ENCODE measurements around the gene GNAL. TPM values are rescaled to one million over a fixed set of nuclear protein-coding genes. Genes with fewer than 3 reads are reported as not detected.

The GNAL gene
- polyA plus RNA-seq, 12 donors: 1.1 to 6.9 (median 2.1) TPM; not detected in 1

DNA sequence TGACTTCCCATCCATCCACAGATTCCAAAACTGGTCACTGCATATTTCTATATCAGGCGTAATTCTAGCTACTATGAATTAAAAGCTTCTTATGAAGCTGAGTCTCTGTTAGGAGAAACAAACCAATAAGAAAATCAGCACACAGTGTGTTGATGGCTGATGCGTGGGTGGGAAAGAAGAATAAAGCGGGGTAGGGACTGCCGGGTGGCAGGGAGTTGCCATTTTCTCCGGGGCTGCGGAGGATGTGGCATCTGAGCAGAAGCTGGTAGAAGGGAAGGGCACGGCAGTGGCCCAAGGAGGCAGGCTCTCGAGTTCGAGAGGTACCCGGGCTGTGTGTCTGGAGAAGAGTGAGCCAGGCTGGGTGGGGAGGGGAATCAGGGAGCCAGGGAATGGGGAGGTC is 113.5 kb downstream of the GNAL start:
- no peak for DNase-seq

DNA sequence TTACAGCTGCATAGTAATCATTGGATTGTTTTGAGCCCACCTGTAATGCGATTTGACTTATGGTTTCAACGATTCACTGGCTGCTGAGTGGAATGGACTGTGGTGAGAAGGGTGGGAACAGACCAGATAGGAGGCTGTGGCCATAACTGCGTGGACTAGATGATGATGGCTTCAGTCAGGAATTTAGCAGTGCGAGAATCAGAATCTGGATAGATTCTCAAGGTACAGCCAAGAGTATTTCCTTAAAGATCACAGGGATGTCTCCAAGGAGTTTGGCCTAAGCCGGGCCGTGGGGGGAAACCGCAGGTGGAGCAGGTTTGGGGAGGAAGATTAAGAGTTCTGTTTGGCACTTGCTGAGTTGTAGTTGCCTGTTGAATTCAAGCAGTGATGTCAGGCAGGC is 118.2 kb downstream of the GNAL start:
- DNase-seq: no peak

DNA sequence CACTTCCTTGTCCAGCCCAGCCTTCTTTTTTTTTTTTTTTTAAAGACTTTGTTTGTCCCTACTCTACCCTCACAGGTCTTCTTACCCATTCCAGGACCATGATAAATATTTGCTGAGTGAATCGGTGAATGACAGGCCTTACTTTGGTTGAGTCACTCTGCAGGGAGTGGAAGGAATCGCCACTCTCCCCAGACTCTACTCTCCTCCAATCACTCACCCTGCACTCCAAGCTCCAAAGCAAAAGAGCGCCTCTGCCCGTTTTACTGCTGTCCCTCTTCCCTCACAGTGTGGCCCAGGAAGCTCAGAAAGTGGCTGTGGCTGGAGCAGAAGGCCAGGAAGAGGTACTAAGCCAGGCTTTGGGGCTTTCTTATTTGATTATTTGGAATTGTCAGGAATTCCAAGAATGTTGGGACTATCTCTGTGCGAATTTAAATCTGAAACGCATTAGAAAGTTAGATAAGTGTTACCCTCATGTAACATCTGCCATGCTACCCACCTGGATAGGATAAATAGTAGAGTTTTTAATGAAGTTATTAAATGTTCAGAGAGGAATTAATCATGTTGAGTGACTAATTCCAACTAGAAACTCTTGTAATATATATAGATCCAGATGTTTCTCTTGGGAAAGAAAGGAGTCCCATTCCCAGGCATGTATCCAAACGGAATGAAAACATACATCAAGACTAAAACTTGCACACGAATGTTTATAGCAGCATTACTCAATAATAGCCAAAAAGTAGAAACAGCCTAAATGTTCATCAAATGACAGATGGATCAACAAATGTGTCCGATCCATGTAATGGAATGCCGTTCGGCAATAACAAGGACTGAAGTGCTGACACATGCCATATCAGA is 119.2 kb downstream of the GNAL start:
- no peak for DNase-seq

GRCh38 chr18:11809895-11810294 is 120.8 kb downstream of the GNAL start:
- DNase-seq: no peak

- DNase-seq: no peak
Measured at GRCh38 chr18:11810379-11810778, 121.3 kb downstream of the GNAL start.

DNA sequence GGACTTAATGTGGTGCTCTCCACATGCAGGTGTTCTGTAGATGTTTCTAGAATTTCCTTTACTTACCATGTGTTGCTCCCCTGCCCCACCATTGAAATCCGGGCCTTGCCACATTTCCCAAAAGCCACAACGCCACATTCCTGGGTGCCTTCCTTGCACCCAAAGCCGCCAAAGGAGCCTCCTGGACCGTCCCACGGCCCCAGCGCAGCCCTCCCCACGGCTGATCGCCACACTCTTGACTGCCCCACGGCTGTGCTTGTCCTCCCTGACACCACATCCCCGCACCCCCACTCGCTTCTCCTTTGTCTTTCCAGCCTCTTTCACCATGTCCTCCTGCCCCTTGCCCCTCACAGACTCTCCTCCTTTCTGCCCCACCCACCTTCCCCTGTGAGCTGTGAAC is 121.9 kb downstream of the GNAL start:
- no peak for DNase-seq

DNA sequence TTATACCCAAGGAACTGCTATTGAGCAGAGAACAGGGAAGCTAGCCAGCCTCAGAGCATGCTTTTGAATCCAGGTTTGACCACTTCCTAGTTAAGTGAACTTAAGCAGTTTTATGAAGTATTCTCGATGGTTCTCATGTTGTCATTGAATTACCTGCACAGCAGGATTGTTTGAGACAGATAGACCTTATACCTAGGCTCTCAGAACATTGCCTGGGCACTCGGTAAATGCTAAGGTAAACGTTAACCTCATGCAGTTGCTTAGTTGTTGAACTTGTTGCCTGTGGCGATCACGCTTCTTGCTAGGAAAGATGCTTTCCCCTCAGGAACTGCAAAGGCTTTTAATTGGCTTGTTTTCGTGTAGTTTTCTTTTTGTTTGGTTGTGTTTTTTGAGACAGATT is 128.2 kb downstream of the GNAL start:
- no peak for DNase-seq

GRCh38 chr18:11818486-11819203 is 129.6 kb downstream of the GNAL start:
- DNase-seq: no peak

DNA sequence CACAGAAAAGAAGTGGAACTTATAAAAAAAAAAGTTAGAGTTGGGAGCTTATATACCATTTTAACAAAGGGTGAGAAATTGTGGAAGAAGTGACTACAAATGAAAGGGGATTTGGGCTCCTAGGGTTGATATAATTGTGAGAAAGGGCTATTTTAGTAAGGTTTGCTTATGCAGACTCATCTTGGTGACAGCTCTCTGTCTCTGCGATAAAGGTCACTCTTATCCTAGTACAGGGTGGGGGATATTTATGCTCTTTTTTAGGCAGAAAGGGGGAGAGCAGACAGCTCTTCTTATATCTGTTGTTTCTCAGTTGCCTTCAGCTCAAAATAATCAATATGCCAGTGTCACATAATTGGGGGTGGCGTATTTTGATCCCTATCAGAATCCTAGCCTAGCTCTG is 130.9 kb downstream of the GNAL start:
- no peak for DNase-seq

DNA sequence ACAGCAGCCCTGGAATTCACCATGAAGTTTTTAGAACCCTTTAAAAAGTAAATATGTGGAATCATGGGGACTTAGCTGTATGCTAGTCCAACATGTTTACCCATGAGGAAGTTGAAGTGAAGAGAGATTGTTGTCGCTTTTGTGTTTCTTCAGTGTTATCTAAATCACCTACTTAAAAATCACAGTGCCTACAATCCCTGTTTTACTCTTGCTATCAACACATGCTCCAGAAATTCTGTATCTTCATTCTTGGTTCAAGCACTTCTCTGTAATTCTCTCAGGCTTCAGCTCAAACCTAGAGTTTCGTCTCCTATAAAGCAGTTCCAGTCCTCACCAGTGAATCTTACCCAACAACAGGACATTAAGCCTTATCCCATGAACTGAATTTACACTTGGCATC is 131.6 kb downstream of the GNAL start:
- DNase-seq: no peak

DNA sequence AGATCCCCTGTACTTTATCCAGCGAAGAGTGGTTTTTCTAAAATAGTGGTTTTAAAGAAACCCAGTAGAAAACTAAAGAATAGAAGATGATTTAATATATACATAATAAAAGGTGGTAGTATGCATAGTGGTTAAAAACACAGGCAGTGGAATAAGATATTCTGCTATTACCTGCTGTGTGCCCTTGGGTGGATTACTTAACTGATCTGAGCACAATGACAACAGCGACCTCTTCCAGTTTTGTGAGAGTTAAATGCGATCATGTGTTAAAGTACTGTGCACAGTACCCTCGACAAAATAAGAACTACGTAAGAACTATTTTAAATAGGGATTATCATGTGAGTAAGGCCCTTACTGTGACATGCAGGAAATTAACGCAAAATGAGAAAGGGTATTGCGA is 132.1 kb downstream of the GNAL start:
- no peak for DNase-seq

DNA sequence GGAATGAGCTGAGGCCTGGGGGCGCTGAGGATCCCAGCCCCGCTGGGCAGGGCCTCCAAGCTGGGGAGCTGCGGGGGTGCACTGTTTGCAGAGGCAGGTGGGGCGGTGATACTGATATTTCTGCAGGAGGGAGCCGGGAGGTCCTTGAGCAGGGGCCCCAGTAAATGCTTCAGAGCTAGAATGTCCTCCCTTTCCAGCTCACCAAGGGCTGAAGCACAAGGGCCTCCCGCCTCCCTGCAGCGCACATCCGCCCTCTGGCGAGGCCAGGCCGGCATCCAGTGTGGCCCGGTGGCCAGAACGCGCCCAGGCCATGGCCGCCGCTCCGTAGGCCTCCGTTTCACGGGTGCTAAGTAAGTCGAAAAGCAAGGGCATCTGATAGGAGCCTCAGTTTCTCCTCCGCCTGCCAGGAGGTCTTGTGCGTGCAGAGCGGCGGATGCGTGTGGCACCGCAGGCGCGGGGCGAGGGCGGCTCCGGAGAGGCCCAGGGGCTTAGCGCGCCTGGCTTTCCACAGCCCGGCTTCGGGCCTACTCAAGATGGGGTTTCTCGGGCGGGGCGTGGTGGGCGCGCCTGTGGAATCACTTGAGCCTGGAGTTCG is 132.7 kb downstream of the GNAL start:
- no peak for DNase-seq

GRCh38 chr18:11823545-11823944 is 134.5 kb downstream of the GNAL start:
- DNase-seq: no peak

GRCh38 chr18:11826836-11827235 is 137.8 kb downstream of the GNAL start:
- DNase-seq: no peak

GRCh38 chr18:11828786-11829432 is 139.8 kb downstream of the GNAL start:
- DNase-seq: no peak

- DNase-seq: no peak
Measured at GRCh38 chr18:11830585-11830984, 141.5 kb downstream of the GNAL start.

GRCh38 chr18:11831921-11832320 is 142.9 kb downstream of the GNAL start:
- DNase-seq: no peak

DNA sequence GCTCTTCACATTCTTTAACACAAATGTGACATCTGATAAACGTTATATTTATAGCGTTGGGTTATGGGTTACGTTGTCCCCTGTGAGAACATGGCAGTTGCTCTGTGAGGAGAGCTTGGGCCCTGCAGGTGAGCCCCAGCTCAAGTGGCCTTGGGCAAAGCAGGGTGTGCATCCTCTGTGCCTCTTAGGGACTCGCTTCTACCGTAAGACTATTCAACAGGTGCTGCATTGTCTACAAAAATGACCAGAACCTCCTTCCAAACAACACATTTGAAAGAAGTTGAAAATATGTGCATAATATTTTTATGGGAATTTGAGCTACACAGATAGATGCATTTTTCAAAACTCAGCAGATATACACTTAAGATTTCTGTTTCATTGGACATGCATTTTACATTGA is 145.7 kb downstream of the GNAL start:
- DNase-seq: no peak

DNA sequence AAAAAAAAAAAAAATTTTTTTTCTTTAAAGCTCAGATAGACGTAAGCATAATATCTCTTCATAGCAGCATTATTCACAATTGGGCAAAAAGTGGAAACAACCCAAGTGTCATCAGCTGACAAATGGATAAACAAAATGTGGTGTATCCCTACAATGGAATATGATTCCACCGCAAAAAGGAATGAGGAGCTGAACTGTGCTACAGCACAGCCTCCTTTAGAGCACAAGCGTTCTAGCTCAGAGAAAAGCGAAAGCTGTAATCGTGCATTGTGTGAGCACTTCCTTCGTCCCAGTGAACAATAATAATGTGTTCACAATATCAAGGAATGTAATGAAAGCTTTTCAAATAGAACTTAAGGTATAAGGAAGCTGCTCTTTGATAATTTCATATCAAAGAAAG is 150.5 kb downstream of the GNAL start:
- no peak for DNase-seq

DNA sequence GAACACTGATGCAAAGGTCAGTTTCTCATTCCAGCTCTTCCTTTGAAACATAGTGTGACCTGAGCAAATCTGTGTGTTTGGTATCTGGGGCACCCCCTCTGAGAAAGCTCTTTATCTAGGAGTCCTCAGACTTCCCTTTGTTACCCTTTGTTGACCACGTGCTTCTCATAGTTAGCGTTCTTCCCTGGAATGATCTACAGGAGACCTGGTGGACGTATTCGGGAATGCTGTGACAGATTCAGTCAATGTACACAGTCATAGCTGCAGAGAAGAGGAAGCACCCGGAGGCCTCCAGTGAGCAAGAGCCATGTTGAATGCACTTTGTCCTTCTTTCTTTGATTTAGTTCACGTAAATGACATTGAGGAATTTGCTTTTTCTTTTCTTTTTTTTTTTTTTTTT is 151.4 kb downstream of the GNAL start:
- no peak for DNase-seq

DNA sequence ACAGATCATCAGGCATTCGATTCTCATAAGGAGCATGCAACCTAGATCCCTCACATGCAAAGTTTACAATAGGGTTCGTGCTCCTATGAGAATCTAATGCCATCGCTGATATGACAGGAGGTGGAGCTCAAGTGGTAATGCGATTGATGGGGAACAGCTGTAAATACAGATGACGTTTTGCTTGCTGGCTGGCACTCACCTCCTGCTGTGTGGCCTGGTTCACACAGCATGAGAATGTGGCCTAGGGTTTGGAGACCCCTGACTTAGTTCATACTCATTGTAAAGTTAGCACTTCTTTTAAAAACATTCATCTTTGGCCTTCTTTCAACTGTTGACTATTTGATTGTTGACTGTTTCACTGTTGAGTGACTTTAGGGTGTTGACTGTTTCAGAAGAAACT is 153.5 kb downstream of the GNAL start:
- peak; percentile 7 for DNase-seq

DNA sequence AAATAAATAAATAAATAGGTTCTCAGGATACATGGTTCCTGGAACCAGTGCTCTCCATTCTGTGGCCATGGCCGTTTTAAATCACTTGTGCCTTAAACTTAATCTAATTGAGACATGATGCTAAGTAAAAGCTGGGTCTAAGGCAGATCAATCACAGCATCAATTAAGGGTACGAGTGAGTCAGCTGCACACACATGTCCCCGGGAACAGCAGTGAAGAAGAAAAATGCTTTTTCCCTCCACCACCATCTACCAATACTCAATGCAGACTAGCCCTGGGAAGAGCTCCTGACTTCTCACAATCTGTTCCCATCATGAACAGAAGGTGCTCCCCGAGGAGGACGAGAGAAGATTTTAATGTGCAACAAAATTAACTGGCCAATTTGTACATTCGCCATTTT is 155.4 kb downstream of the GNAL start:
- no peak for DNase-seq

DNA sequence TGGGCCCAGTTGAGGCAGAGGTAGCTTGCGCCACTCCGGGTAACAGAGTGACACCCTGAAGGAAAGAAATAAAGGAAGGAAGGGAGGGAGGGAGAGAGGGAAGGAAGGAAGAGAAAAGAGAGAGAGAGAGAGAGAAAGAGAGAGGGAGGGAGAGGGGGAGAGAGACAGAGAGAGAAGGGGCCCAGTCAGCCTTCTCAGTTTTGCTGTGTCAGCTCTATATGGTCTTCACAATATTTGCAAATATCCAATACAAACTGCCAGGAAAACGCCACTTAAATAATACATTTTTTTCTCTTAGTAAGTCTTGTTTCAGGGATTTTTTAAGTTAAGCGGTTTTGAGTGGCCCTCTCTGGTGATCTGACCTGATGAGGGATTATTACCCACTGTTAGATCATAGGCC is 156.6 kb downstream of the GNAL start:
- DNase-seq: no peak

Data from muscle of arm (tissue), 12 donors.